Panc1 (cell line): ENCODE results near the gene NCOA5. TPM values are rescaled to one million over a fixed set of nuclear protein-coding genes. Genes with fewer than 3 reads are reported as not detected.

Experiments used
- ATAC-seq: fragments of 200-7000 bp; cut with Tn5 transposase; 2 replicates; pipeline ENCODE4 v1.9.1; 2020; ENCODE audit warnings: mild to moderate bottlenecking, moderate library complexity
- BruUV-seq: library from RNA; stranded (reverse); fragments of 400-500 nt; replicated peaks from 2 replicates; lab custom pipeline; 2021; lab: Mats Ljungman, UMichigan
- CTCF ChIA-PET: fragments of 300-600 bp; sonication (Branson Sonifier 250); formaldehyde crosslinking; loops from one replicate; lab custom pipeline; 2022; ENCODE audit warnings: antibody characterized with exemption; lab: Charles Lee
- POLR2A ChIA-PET: fragments of 300-600 bp; sonication (Branson Sonifier 250); formaldehyde crosslinking; loops from one replicate; lab custom pipeline; 2022; ENCODE audit warnings: antibody characterized with exemption; lab: Charles Lee
- DNase-seq: peaks from one replicate; pipeline ENCODE4 v3.0.0-alpha.2; 2010; ENCODE audit warnings: low read depth, low spot score
- H3K27ac ChIP-seq: 2 replicates; pipeline ENCODE4 v1.5.1; 2011; ENCODE audit warnings: mild to moderate bottlenecking, low read length, inconsistent platforms
- H3K27me3 ChIP-seq: fragments of 200-500 bp; sonication (Bioruptor generic); 2 replicates; pipeline ENCODE4 v1.6.0; 2014; ENCODE audit warnings: low read length, inconsistent platforms; ENCODE audit not compliant: control insufficient read depth, insufficient read depth
- H3K36me3 ChIP-seq: fragments of 200-500 bp; sonication (Bioruptor generic); 2 replicates; pipeline ENCODE4 v1.5.1; 2014; ENCODE audit warnings: inconsistent platforms, mild to moderate bottlenecking, low read length, moderate library complexity; ENCODE audit not compliant: control insufficient read depth, insufficient read depth
- H3K4me1 ChIP-seq: 2 replicates; pipeline ENCODE4 v1.5.1; 2011; ENCODE audit warnings: inconsistent platforms, mild to moderate bottlenecking, low read length, moderate library complexity; ENCODE audit not compliant: control insufficient read depth, insufficient read depth
- H3K4me3 ChIP-seq, 2 experiments: 2 replicates each; pipeline ENCODE4 v1.5.1; 2011 to 2012; ENCODE audit warnings: low read depth in 2 of 2, low read length in 2 of 2, mild to moderate bottlenecking in 2 of 2, inconsistent platforms in 1 of 2, moderate library complexity in 1 of 2
- H3K9me3 ChIP-seq: fragments of 200-500 bp; sonication (Bioruptor generic); 2 replicates; pipeline ENCODE4 v1.5.1; 2014; ENCODE audit warnings: low read depth, mild to moderate bottlenecking, inconsistent platforms, low read length, moderate library complexity; ENCODE audit not compliant: control insufficient read depth, insufficient read depth
- CTCF ChIP-seq: fragments of 450-650 bp; IDR thresholded peaks from 2 replicates; pipeline ENCODE4 v1.5.1; 2017; ENCODE audit warnings: mild to moderate bottlenecking
- POLR2AphosphoS5 ChIP-seq: IDR thresholded peaks from 2 replicates; pipeline ENCODE4 v1.6.1; 2012; ENCODE audit warnings: mild to moderate bottlenecking, low read depth, low read length, moderate library complexity
- REST ChIP-seq, 2 experiments: IDR thresholded peaks; 2 replicates each; pipeline ENCODE4 v1.6.1; 2011 to 2012; ENCODE audit warnings: low read depth in 2 of 2, control low read depth in 1 of 2, low read length in 1 of 2, mild to moderate bottlenecking in 1 of 2, moderate library complexity in 1 of 2; ENCODE audit not compliant: insufficient read depth in 1 of 2
- SIN3A ChIP-seq: IDR thresholded peaks from 2 replicates; pipeline ENCODE4 v1.6.1; 2012; ENCODE audit warnings: low read depth, mild to moderate bottlenecking, low read length, moderate library complexity, borderline replicate concordance; ENCODE audit not compliant: insufficient read depth
- TCF7L2 ChIP-seq: IDR thresholded peaks from 2 replicates; pipeline ENCODE4 v1.6.1; 2011; ENCODE audit warnings: mild to moderate bottlenecking, low read depth, low read length, inconsistent platforms
- in situ Hi-C: cut with HindIII; loops from 2 replicates; pipeline ENCODE4 v1.10.0; 2016; ENCODE audit warnings: low sequenced_read_pairs, low pct_unique_long_range_greater_than_20kb
- intact Hi-C: fragments of 100-400 bp; cut with micrococcal nuclease; formaldehyde crosslinking; loops from one replicate; pipeline ENCODE4 v1.10.0; 2022; ENCODE audit not compliant: unreplicated experiment
- total RNA-seq: library from RNA; stranded (reverse); gene quantifications from one replicate; pipeline ENCODE4 v1.2.1, GENCODE V29; 2021; ENCODE audit not compliant: unreplicated experiment

Gene NCOA5
- total RNA-seq, 1 experiment from 2014 or later: 30.6 TPM

- Histone ChIP-seq H3K4me1 (no peaks in the 10 kb centered on the region), H3K4me3 (no peak overlapping the region), H3K27me3 (0 out of 2 replicates have a peak, but pooled peaks cover 2% of the 10 kb centered on the region), H3K9me3 (no peaks in the 10 kb centered on the region), H3K27ac (no peak overlapping the region), H3K36me3 (no peaks in the 10 kb centered on the region)
- intact Hi-C loops: no loop called here
- ChIA-PET CTCF (no interaction called here), POLR2A (no interaction called here)
- BruUV-seq: no TSS peak
- no peak for ATAC-seq
- in situ Hi-C loops: no loop called here
- DNase-seq: no peak
- TF ChIP-seq CTCF: no peak
- TF ChIP-seq REST (IDR thresholded peaks at IDR 0.05; ENCODE audit: insufficient read depth in 1 of 2, low read depth in 2 of 2, low read length in 1 of 2): no peak
- no peak for TF ChIP-seq TCF7L2
- TF ChIP-seq POLR2AphosphoS5: no peak
- no peak for TF ChIP-seq SIN3A
These were observed 69.2 kb downstream of the NCOA5 start for GRCh38 chr20:46020555-46020954.

GRCh38 chr20:46018611-46019010 lies 71.2 kb downstream of the NCOA5 start:
- TF ChIP-seq TCF7L2 (no peak), REST (IDR thresholded peaks at IDR 0.05; ENCODE audit: insufficient read depth in 1 of 2, low read depth in 2 of 2, low read length in 1 of 2) (no peak), POLR2AphosphoS5 (no peak), SIN3A (no peak), CTCF (no peak)
- BruUV-seq: no TSS peak
- intact Hi-C loops: no loop called here
- 0 out of 2 replicates have a peak, but pooled peaks cover 2% of the 10 kb centered on the region for H3K27me3 ChIP-seq
- H3K4me3 ChIP-seq: no peak overlapping the region
- CTCF ChIA-PET: no interaction called here
- ATAC-seq (no peak), DNase-seq (no peak)
- no peaks in the 10 kb centered on the region for H3K9me3 ChIP-seq
- H3K4me1 ChIP-seq: no peaks in the 10 kb centered on the region; the same call in 1 of the 2 replicates
- in situ Hi-C loops: no loop called here
- no peaks in the 10 kb centered on the region for H3K36me3 ChIP-seq
- H3K27ac ChIP-seq: no peak overlapping the region
- POLR2A ChIA-PET: no interaction called here
